Measurements from ENCODE around the gene HS3ST3A1.
"Not testable (repeated sequence)": the region's sequence is repeated elsewhere in the genome, so short reads cannot be mapped to it uniquely, and the experiment has no call there.

The HS3ST3A1 gene

DNA sequence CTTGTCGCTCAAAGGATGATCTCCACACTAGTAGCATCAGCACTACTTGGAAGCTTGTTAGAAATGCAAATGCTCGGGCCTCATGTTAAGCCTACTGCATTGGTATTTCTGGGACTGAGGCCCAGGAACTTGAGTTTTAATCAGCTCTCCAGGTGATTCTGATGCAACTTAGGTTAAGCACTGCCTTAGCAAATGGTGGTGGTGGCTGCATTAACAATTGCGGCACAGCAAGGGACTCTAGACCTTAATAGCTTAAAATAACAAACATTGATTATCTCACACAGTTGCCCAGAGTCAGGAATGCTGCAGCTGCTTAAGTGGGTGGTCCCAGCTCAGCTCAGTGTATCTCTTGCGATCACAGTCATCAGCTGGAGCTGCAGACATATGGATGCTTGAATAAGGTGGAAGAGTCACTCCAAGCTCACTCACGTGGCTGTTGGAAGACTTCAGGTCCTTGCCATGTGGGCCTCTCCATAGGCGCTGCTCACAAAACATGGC, 25.8 kb downstream of the HS3ST3A1 start:
- no peak for DNase-seq (ENCODE audit: low spot score)

DNA sequence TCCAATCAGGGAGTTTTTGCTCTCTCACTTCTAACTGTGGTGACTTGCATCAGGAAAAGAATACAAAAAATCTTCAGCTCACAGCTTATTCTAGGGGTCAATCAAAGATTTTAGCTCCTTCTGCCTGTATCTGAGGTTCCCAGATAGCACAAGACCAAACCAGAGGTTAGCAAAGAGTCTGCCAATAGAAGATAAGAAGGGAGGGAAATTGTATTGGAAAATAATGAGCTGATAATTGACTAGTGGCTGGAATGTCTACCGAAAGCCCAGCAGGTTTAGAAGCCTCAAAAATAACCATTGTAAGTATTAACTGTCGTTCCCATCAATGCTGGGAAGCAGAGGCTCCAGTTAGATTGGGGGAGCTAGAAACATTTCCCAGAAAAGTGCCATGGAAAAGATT, 26.3 kb downstream of the HS3ST3A1 start:
- no peak for DNase-seq (ENCODE audit: low spot score)

DNA sequence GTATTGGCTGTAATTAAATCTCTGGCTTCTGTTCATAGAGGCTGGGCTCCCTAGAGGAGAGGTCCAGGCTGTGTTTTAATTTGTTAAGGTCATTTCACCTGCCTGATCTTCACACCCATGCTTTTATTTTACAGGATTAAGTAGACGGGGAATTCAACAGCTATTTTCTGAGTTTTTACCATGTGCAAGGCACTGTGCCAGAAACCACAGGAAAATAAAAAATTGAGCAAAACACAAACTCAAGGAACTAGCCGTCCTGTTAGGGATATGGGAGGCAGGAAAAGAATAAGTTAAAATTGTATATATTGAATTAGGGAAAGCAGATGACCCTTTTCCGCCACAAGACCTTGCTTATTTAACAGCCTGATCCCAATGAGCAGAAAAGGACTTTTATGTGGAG, 29.1 kb downstream of the HS3ST3A1 start:
- DNase-seq (ENCODE audit: low spot score), result no peak

DNA sequence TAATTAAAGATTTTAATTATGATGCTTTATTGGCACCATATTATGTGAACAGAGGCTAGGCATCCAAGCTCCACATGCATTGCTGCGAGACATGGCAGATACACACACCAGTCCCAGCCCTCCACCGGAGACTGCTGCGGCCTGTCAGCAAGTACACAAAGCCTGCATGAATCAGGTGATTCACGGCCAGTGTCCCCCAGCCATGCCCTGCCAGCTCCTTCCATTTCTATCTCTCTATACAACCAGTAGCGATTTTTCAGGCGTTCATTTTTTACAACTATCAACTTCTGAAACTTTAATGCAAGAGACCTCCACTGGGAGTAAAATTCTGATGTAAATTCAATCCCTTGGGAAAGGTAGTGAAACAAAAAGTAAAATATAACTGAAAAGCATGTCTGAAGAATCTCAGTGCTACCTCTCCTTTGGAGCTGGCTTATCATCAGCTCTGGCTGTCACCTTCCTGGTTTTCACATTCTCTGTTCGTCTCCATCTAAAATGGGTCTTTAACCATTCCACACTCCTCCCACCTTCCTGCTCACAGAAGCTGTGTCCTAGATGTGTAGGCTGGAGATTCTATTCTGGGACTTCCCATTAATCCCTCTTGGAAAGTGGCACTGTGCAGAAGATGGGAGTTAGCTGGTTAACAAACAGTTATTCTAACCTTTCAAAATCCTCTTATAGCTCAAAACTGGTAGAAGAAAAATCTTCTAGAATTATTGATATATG, 32.2 kb downstream of the HS3ST3A1 start:
- no peak for DNase-seq (ENCODE audit: low spot score)

DNA sequence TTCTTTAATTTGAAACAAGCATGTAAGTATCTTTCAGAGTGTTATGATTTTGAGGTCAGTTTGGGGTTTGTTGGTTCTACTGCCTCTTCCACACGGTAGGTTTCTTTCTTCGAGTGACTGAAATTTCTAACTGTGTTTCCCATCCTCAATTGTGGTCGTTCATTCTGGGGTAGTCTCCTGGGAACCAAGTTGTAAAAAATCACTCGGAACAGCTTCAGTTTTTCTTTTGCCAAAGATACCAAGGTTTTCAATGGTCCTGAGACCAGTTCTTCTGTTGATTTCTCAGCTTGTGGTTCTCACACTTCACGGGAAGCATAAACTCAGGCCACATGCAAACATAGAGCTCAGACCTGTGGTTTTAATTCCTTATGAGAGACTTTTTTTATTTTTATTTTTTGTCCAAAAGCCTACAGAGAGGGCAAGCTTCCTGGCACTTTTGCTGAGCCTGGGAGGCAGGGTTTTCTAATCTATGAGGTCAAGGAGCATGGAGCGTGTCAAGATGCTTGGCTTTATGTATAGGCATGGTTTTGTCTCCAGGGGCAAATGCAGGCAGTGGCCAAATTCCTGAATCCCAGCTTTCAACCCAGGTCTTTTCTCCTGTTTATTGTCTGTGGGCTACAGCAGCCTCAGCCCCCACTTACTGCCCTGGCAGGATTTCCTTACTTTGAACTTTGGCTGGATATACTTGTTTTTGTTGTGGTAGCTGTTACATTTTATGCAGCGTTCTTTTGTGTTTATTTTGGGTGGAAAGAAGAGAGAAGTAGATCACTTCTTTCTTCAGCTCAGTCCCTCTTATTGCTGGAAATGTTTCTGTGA, 32.9 kb downstream of the HS3ST3A1 start:
- DNase-seq (ENCODE audit: low spot score), result no peak

DNA sequence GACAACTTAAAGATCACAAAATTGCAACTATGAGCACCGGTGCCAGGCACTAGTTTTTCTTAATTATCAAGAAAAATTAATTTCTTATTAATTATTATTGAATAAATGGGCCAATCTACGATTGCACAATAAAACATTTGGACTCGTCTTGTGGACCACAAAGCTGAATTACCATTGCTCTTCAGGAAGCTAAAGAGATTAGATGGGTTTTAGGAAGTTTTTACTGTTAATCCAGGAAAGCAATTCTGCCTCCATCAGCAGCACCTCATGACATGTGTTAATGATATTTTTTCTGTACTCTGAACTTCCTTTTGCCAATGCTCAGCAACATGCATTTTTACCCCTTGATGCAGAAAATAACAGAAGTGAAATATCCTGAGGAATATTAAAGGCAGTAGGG, 37.9 kb downstream of the HS3ST3A1 start:
- no peak for DNase-seq (ENCODE audit: low spot score)

DNA sequence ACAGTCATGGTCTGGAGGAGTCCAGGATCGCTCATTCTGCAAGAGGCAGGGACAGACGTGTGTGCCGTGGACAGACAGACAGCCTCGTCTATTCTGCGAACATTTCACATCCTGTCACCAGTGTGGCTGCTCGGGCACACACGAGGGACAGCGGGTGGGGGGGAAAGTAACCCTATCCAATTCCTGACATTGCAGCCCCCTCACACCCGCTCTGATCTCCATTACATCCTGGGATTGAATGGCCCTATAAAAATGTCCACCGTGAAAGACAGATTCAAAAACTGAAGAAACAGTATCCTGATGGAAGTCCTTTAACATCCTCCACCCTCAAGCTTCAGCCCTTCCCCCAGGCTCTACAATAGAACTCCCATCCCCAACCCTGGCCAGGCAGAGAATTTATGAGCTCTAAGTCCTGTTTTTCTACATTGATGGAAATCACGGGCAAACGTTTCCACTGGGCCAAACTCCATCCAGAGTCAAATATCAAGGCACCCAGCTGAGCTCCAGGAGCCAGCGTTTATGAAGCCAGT, 39.4 kb downstream of the HS3ST3A1 start:
- peak; percentile 90 for DNase-seq (ENCODE audit: low spot score)

DNA sequence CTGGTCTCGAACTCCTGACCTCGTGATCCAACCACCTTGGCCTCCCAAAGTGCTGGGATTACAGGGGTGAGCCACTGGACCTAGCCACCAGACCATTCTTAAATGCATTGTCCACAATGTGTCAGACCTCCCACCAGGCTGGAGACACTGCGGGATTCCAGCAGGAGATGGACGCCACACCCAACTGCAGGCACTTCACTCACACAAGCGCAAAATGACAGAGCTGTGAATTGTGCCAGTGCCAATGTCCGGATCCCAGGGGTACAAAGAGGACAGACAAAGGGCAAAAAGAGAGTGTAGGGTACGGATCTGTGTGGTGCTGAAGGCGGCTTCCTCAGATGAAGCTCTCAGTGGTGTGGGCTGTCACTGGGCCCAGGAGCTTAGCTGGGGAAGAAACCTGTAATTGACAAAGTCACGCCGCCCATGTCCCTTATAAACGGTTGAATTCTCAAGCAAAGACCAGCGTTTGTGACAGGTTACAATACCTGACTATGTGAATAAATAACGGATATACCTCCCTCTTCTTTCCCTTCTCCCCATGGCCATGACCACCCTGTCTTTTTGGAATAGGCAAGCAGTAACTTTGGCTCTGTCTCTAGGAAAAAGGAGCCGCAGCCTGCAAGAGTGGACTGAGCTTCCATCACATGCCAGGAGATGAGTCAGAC, 40.0 kb downstream of the HS3ST3A1 start:
- DNase-seq (ENCODE audit: low spot score), result no peak

DNA sequence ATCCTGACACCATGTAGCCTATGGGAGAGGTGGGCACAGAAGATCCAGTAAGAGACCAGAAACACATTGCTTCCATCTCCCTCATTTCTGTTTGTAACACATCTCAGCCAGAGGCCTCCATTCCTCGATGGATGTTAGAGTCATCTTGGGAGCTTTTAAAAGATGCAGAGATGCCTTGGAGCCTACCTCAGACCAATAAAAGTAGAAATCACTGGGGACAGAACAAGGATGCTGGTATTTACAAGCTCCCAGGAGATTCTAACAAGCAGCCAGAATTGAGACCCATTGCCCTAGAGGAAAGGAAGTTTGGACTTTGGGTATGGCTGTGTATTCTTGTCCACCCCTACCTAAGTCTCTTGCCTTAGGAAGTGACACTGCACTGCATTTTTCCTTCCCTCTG, 40.8 kb downstream of the HS3ST3A1 start:
- no peak for DNase-seq (ENCODE audit: low spot score)

GRCh38 chr17:13558588-13558987, 43.1 kb downstream of the HS3ST3A1 start:
- DNase-seq (ENCODE audit: low spot score), result no peak

- DNase-seq (ENCODE audit: low spot score), result no peak
Measured at GRCh38 chr17:13557077-13557476, 44.7 kb downstream of the HS3ST3A1 start.

- no peak for DNase-seq (ENCODE audit: low spot score)
Measured at GRCh38 chr17:13554231-13554630, 47.5 kb downstream of the HS3ST3A1 start.

DNA sequence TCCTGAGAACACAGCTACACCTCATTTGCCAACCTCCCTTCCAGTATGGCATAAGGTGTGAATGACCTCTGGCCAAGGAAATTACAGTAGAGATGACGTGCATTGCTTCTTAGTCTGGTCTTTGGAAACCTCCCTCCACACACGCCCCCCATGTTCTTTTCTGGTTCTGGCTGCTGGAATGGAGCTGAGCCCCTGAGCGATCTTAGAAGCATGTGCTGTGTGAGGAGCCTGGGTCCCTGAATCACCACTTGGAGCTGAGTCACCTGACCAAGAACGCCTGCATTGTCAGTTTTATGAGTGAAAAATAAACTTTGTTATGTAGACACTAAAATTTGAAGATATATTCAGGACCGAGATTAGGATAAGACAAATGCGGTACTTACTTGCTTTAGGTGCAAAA, 51.4 kb downstream of the HS3ST3A1 start:
- no peak for DNase-seq (ENCODE audit: low spot score)

DNA sequence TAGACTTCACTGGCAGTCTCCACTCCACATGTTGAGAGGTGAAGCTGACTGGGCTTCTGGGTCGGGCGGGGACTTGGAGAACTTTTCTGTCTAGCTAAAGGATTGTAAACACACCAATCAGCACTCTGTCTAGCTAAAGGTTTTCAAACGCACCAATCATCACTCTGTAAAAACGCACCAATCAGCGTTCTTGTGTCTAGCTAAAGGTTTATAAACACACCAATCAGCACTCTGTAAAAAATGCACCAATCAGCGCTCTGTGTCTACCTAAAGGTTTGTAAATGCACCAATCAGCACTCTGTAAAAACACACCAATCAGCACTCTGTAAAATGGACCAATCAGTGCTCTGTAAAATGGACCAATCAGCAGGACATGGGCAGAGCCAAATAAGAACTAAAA, 53.2 kb downstream of the HS3ST3A1 start:
- DNase-seq (ENCODE audit: low spot score), result not testable (repeated sequence)

- no peak for DNase-seq (ENCODE audit: low spot score)
Measured at GRCh38 chr17:13546851-13547250, 54.9 kb downstream of the HS3ST3A1 start.

- DNase-seq (ENCODE audit: low spot score), result no peak
Measured at GRCh38 chr17:13545941-13546340, 55.8 kb downstream of the HS3ST3A1 start.

- no peak for DNase-seq (ENCODE audit: low spot score)
Measured at GRCh38 chr17:13544765-13545164, 57.0 kb downstream of the HS3ST3A1 start.

- peak; percentile 48 for DNase-seq (ENCODE audit: low spot score)
Measured at GRCh38 chr17:13544292-13544691, 57.4 kb downstream of the HS3ST3A1 start.

DNA sequence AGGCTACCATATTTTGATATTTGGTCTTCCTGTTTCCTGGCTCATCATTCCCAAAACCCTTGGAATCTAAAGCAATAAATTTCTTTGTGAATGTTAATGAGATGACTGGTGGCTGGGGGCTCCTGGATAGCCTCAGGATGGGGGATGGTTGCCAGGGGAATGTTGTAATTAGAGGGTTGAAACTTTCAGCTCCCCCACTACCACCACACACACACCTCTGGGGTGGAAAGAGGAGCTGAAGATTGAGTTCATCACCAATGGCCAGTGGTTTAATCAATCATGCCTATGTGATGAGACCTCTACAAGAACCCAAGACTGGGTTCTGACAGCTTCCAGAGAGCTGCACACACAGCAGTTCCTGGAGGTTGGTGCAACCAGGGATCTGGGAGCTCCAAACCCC, 59.1 kb downstream of the HS3ST3A1 start:
- no peak for DNase-seq (ENCODE audit: low spot score)

DNA sequence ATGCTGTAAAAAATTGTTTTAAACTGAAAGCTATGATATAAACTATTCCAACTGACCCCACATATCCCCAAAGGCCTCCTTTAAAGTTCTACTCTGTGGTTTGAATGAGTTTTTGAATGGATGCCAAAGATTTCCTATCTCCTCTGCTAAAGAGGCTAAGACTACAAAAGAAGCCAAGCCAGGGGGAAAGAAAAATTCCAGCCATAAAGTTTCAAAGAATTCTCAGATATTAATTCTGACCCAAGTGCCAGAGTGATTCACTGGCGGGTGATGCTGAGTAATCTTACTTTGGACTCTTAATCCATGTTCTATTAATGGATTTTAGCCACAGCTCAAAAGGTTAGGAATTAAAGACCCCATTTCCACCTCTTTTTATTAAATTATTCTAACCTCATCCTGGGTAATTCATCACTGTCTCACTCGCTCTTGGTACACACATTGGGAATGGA, 60.7 kb downstream of the HS3ST3A1 start:
- DNase-seq (ENCODE audit: low spot score), result peak; percentile 72

DNA sequence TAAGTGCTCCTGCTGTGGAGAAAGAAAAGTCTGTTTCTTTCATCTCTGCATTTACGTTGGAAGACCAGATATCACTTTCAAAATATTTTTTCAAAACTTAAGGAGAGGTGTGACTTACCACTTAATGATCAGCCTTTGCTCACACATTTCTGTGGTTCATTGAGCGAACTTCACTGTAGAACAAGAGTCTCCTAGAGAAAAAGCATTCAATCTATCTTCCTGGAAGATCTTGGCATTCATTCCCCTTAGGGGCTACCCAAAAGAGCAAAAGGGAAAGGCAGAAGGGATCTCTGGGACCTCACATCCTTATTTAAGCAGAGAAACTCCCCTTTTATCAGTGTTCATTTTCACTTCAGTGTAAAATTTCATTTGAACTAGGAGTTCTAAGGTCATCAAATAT, 61.2 kb downstream of the HS3ST3A1 start:
- DNase-seq (ENCODE audit: low spot score), result no peak

DNA sequence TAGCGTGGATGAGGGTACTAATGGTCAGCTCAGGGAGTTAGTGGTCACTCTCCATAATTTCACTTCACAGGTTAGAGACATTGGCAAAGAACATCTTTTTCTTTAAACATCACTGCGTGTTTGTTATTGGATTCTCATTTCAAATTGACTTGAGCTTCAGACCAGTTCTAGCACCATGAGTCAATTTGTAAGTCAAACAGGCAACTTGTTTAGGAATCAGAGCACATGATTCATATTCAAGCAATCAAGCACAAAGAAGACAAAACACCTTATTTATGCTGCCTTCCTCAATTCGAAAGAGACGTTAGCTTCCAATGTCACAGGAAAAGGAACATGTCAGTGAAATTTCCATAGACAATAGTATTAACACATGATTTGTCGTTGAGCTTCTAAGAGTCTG, 62.3 kb downstream of the HS3ST3A1 start:
- no peak for DNase-seq (ENCODE audit: low spot score)
